GM12892 (cell line): Measurements from ENCODE around the gene CPLANE2.

Experiments
- POLR2A ChIP-seq: IDR thresholded peaks from 2 replicates; pipeline ENCODE4 v1.6.1; 2011; ENCODE audit warnings: low read depth, low read length, control low read depth
- POLR2AphosphoS5 ChIP-seq: IDR thresholded peaks from 2 replicates; pipeline ENCODE4 v1.6.1; 2011; ENCODE audit warnings: low read depth, low read length, control low read depth
- TAF1 ChIP-seq: IDR thresholded peaks from 2 replicates; pipeline ENCODE4 v1.6.1; 2011; ENCODE audit warnings: low read depth, mild to moderate bottlenecking, control low read depth, low read length, borderline replicate concordance

DNA sequence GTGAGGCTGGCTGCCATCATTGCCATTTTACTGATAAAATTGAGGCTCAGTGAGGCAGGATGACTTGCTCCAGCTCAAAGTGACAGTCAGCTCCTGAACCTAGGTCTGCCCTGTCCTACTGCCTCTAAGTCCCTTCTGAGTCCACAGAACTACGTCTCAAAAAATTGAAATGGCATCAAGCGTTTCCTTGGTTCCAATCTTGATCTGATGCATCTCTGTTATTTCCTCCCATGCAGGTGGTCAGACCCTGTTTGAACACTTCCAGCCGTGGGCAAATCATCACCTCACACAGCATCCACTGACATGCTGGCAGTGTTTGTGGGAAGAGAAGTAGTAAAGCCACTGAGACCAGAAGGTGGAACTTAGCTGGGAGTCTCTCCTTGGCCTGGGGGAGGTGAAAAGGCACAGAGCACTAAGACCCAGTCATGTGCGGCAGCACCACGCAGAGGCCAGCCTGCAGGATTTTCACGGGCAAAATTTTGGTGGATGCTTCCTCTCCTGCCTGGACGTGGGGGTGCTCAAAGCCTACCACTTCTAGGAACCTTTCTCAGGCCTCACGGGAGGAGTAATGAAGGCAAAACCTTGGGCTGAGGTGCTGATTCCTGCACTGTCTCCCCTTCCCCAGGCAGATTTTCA, 7.8 kb upstream of the CPLANE2 start:
- TF ChIP-seq POLR2AphosphoS5: no peak
- TF ChIP-seq POLR2A: no peak
- no peak for TF ChIP-seq TAF1
